ENCODE data around the gene SEC14L2. TPM values are rescaled to one million over a fixed set of nuclear protein-coding genes. Genes with fewer than 3 reads are reported as not detected.

SEC14L2 gene
- total RNA-seq, 1 experiment from 2014 or later, result 8.2 TPM

DNA sequence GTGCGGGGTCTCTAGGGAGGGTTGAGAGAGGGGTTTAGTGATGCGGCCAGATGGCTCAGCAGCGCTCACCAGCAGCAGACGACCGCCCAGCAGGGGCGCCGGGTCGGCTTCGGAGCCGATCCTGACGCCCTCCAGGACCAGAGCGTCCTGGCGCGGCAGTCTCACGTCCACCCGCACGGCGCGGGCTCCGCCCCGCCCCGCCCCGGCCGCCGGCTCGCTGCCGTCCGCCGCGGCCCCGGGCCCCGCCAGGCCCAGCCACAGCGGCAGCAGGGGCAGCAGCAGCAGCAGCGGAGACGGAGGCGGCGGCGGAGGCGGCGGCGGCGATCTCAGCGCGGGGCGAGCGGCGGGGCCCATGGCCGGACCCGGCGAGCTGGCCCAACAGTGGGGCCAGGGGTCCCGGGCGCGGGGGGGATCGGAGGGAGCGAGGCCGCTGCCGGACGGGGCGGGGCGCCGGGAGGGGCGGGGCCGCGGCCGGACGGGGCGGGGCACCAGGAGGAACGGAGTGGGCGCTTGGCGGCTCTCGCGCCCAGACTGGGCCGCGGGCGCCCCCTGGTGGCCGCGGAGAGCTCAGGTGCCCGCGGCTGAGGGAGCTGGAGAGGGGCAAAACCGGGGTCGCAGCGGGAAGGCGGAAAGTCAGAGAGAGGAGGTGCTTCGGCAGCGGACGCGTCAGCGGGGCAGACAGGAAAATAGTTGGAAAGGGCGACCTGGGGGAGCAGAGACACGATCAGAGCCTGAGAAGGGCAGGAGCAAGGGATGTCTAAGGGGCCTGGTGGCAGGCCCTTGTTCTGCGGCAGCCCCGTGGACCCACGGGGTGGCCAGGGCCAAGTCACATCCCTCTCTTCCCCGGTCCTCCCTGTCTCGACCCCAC is 9.6 kb upstream of the SEC14L2 start, which contains the start of gene RNF215:
Gene RNF215, minus strand, starts transcription at position 452 of the 868 bp plus-strand sequence. Its CDS starts 98 bp downstream, at position 354.
- no peak within 1 kb of the TSS for H3K4ac ChIP-seq (ENCODE audit: low read depth, low read length)
- no peak within 1 kb of the TSS for H3K23ac ChIP-seq (ENCODE audit: insufficient read length, low read depth, low read length)
- H3K9ac ChIP-seq (ENCODE audit: extremely low read depth, insufficient read length, low read length), result no peak within 1 kb of the TSS
- H3K4me1 ChIP-seq (ENCODE audit: insufficient read depth, low read length), result no peaks in the 10 kb centered on the region; the same call in 1 of the 2 replicates
- no peak within 1 kb of the TSS; the same call in 1 of the 2 replicates for H3K14ac ChIP-seq (ENCODE audit: insufficient read depth, low read length)
- peak within 1 kb of the TSS; percentile 67 for H3K4me2 ChIP-seq (ENCODE audit: insufficient read depth, insufficient read length, low read length)
- no peak within 1 kb of the TSS for H2BK5ac ChIP-seq (ENCODE audit: insufficient read length, low read length)
- H3K23me2 ChIP-seq (ENCODE audit: insufficient read length, low read depth, low read length, poor library complexity, severe bottlenecking), result peaks cover 6% of the 10 kb centered on the region
- peaks cover 17 to 22% of the 10 kb centered on the region in 2 experiments for H3K4me1 Mint-ChIP-seq
- no peak within 1 kb of the TSS for H4K8ac ChIP-seq (replicated peaks; ENCODE audit: insufficient read length, low read depth, low read length)
- TF ChIP-seq, protein P1, sequence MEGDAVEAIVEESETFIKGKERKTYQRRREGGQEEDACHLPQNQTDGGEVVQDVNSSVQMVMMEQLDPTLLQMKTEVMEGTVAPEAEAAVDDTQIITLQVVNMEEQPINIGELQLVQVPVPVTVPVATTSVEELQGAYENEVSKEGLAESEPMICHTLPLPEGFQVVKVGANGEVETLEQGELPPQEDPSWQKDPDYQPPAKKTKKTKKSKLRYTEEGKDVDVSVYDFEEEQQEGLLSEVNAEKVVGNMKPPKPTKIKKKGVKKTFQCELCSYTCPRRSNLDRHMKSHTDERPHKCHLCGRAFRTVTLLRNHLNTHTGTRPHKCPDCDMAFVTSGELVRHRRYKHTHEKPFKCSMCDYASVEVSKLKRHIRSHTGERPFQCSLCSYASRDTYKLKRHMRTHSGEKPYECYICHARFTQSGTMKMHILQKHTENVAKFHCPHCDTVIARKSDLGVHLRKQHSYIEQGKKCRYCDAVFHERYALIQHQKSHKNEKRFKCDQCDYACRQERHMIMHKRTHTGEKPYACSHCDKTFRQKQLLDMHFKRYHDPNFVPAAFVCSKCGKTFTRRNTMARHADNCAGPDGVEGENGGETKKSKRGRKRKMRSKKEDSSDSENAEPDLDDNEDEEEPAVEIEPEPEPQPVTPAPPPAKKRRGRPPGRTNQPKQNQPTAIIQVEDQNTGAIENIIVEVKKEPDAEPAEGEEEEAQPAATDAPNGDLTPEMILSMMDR (conservative IDR thresholded peaks at IDR 0.05), result peak; percentile 97
- no peak within 1 kb of the TSS for H4K5ac ChIP-seq (ENCODE audit: insufficient read length, low read depth, low read length)
- H4K20me1 ChIP-seq (ENCODE audit: control insufficient read depth, insufficient read depth, insufficient read length), result no peaks in the 10 kb centered on the region
- no peak within 1 kb of the TSS for H3K27ac ChIP-seq (ENCODE audit: insufficient read length, low read depth, low read length)
- peak within 1 kb of the TSS; percentile 87 to 92 for H3K4me3 Mint-ChIP-seq
- peak within 1 kb of the TSS in 1 of 3 experiments; percentile 82; a peak in 3 of 7 replicates for H3K27ac Mint-ChIP-seq
- no peaks in the 10 kb centered on the region for H3K9me3 ChIP-seq (ENCODE audit: control insufficient read depth, low read depth, low read length)
- no CpG with 5 or more reads among the region's 95 CpGs for WGBS (ENCODE audit: extremely low coverage, insufficient read length, low lambda C conversion rate)
- H2AFZ ChIP-seq (ENCODE audit: low read length), result no peak within 1 kb of the TSS
- no peak within 1 kb of the TSS for H4K91ac ChIP-seq (ENCODE audit: insufficient read length, low read depth, low read length)
- no peak within 1 kb of the TSS for H2BK12ac ChIP-seq (ENCODE audit: insufficient read length, low read depth, low read length)
- peaks cover 0 to 16% (median 13%) of the 10 kb centered on the region in 3 experiments; a peak in 6 of 7 replicates for H3K36me3 Mint-ChIP-seq (ENCODE audit: insufficient read depth in 1 of 3, low read depth in 3 of 3)
- H2BK120ac ChIP-seq (ENCODE audit: low read depth, low read length, poor library complexity, severe bottlenecking), result no peak within 1 kb of the TSS
- H2BK15ac ChIP-seq (ENCODE audit: low read depth, low read length), result no peak within 1 kb of the TSS
- H2BK20ac ChIP-seq (ENCODE audit: low read depth, low read length, poor library complexity, severe bottlenecking), result no peak within 1 kb of the TSS
- DNase-seq, result peak; percentile 94
- H3K18ac ChIP-seq (ENCODE audit: insufficient read length, low read depth, low read length), result no peak within 1 kb of the TSS
- H2AK5ac ChIP-seq (ENCODE audit: insufficient read length, low read length), result no peak within 1 kb of the TSS
- H3K9me3 Mint-ChIP-seq, result peaks cover 8 to 11% of the 10 kb centered on the region in 2 experiments; a peak in 4 of 5 replicates
- no peaks in the 10 kb centered on the region for H3K79me2 ChIP-seq (ENCODE audit: insufficient read depth, low read length)
- no peaks in the 10 kb centered on the region for H3K79me1 ChIP-seq (ENCODE audit: insufficient read depth, low read depth, low read length, poor library complexity, severe bottlenecking)
- no peak within 1 kb of the TSS for H3K56ac ChIP-seq (ENCODE audit: insufficient read length, low read depth, low read length)
- H3T11ph ChIP-seq (ENCODE audit: low read length), result no peak within 1 kb of the TSS
- peaks cover 4% of the 10 kb centered on the region for H3K27me3 Mint-ChIP-seq (ENCODE audit: low read depth)
- H3K27me3 ChIP-seq (ENCODE audit: insufficient read depth, low read length), result no peaks in the 10 kb centered on the region
